Testis (tissue), 3 donors: Measurements from ENCODE around the gene LRMDA. TPM values are rescaled to one million over a fixed set of nuclear protein-coding genes. Genes with fewer than 3 reads are reported as not detected.

Experiments
- DNase-seq: peaks from one replicate; pipeline ENCODE4 v3.0.0-alpha.2; 2019
- H3K27ac ChIP-seq, 2 donors: fragments of 200-600 bp; sonication (generic); one replicate each; pipeline ENCODE4 v1.5.1; 2019
- H3K27me3 ChIP-seq: fragments of 200-600 bp; sonication (generic); one replicate; pipeline ENCODE4 v1.5.1; 2019
- H3K36me3 ChIP-seq: fragments of 200-600 bp; sonication (generic); one replicate; pipeline ENCODE4 v1.5.1; 2017; ENCODE audit warnings: low read depth; ENCODE audit errors: missing control alignments
- H3K4me1 ChIP-seq: fragments of 200-600 bp; sonication (generic); one replicate; pipeline ENCODE4 v1.5.1; 2019
- H3K4me3 ChIP-seq, 2 donors: fragments of 200-600 bp; sonication (generic); one replicate each; pipeline ENCODE4 v1.5.1; 2017 to 2019
- H3K9me3 ChIP-seq: fragments of 200-600 bp; sonication (generic); one replicate; pipeline ENCODE4 v1.5.1; 2017
- POLR2A ChIP-seq: fragments of 450-650 bp; IDR thresholded peaks from one replicate; pipeline ENCODE4 v1.6.1; 2017; ENCODE audit warnings: antibody characterized with exemption, mild to moderate bottlenecking, moderate library complexity
- WGBS, 2 donors: methylation state at CpG; one replicate each; pipeline ENCODE4 v1.1.5; 2018; 5-methylcytosine and 5-hydroxymethylcytosine counted together
- intact Hi-C: fragments of 100-400 bp; cut with DNase I; formaldehyde crosslinking; loops from one replicate; pipeline ENCODE4 v1.15.1; 2023; ENCODE audit warnings: low total_unique reads
- polyA plus RNA-seq: library from polyadenylated mRNA; stranded (reverse); fragments of 350-450 nt; fragmentation: Illumina TruSeq; extraction: RNeasy Lipid Tissue Mini Kit (QIAGEN cat#74804); gene quantifications from one replicate; pipeline ENCODE4 v1.2.3, GENCODE V29; 2014; ENCODE audit warnings: low read depth, low replicate concordance; ENCODE audit not compliant: insufficient read depth
- total RNA-seq, 2 donors: library from RNA; depleted of rRNA; stranded (reverse); fragments of >200 nt; gene quantifications; one replicate each; pipeline ENCODE4 v1.2.3, GENCODE V29; 2016
- TF ChIP-seq, protein P1 (sequence below), 3 experiments: fragments of 450-650 bp in 2 of 3; fragments of 200-600 bp in 1 of 3; sonication (generic) in 1 of 3; IDR thresholded peaks; one replicate each; pipeline ENCODE4 v1.5.1; 2016 to 2019; ENCODE audit warnings: antibody characterized with exemption in 3 of 3, mild to moderate bottlenecking in 2 of 3, moderate library complexity in 1 of 3

Gene LRMDA
- total and polyA plus RNA-seq, 3 donors from 2014 or later, result 7.6 to 13.8 (median 10.6) TPM

DNA sequence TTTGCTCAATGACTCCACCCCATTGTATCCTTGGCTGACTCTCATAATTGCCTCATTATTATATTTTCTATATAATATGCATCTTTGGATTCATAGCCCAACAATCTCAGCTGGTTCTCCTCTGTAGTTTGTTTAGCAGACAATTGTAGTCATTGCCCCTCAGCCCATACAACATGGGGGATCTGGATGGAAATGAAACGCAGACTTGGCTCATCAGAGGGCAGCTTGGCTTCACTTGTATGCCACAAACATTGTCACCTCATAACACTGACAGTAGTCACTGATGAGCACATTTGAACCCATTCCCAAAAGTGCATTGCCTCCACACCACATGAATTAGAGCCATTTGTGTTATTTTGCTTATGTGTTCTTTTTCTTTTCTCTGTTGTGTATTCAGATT lies 963.8 kb downstream of the LRMDA start:
- TF ChIP-seq POLR2A, result no peak
- TF ChIP-seq, protein P1, sequence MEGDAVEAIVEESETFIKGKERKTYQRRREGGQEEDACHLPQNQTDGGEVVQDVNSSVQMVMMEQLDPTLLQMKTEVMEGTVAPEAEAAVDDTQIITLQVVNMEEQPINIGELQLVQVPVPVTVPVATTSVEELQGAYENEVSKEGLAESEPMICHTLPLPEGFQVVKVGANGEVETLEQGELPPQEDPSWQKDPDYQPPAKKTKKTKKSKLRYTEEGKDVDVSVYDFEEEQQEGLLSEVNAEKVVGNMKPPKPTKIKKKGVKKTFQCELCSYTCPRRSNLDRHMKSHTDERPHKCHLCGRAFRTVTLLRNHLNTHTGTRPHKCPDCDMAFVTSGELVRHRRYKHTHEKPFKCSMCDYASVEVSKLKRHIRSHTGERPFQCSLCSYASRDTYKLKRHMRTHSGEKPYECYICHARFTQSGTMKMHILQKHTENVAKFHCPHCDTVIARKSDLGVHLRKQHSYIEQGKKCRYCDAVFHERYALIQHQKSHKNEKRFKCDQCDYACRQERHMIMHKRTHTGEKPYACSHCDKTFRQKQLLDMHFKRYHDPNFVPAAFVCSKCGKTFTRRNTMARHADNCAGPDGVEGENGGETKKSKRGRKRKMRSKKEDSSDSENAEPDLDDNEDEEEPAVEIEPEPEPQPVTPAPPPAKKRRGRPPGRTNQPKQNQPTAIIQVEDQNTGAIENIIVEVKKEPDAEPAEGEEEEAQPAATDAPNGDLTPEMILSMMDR (IDR thresholded peaks at IDR 0.05), result no peak
- no peak for DNase-seq
- Histone ChIP-seq H3K27ac (peak overlapping the region in 1 of 2 donors; percentile 6), H3K27me3 (no peaks in the 10 kb centered on the region), H3K4me3 (no peak overlapping the region), H3K36me3 (no peaks in the 10 kb centered on the region), H3K9me3 (no peaks in the 10 kb centered on the region), H3K4me1 (peaks cover 26% of the 10 kb centered on the region)
- 92 to 100% methylated on average over 1 of the region's 1 CpG for WGBS, 2 donors
- intact Hi-C loops, result loop anchor here (10.0 kb wide), 1 partner anchor 60 kb away; no protein-coding TSS in a partner anchor

DNA sequence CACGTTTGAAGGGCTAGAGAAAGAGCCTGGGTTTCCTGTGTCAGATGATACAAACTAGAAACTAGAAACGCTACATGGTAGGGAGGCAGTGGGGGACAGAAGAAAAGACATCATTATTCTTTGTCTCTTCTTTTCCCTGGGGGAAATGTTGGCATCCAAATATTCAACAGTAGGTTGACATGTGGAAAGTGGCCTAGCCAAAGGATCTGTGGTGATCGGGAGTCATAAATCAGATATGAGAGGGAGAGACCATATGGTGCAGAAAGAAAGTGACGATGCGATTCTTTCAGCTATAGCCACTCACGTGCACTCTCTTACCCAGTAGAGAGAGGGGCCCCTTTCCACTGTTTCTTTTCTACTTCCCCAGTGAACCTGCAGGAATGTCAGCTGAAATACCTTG lies 964.7 kb downstream of the LRMDA start:
- DNase-seq, result no peak
- no peaks in the 10 kb centered on the region for H3K27me3 ChIP-seq
- no peaks in the 10 kb centered on the region for H3K36me3 ChIP-seq
- H3K4me3 ChIP-seq, result no peak overlapping the region
- no peaks in the 10 kb centered on the region for H3K9me3 ChIP-seq
- intact Hi-C loops, result loop anchor here (10.0 kb wide), 1 partner anchor 61 kb away; no protein-coding TSS in a partner anchor
- peaks cover 26% of the 10 kb centered on the region for H3K4me1 ChIP-seq
- 84 to 91% methylated on average over 6 of the region's 6 CpGs for WGBS, 2 donors
- no peak for TF ChIP-seq POLR2A
- TF ChIP-seq, protein P1 (IDR thresholded peaks at IDR 0.05), result no peak
- H3K27ac ChIP-seq, result peak overlapping the region in 1 of 2 donors; percentile 61

DNA sequence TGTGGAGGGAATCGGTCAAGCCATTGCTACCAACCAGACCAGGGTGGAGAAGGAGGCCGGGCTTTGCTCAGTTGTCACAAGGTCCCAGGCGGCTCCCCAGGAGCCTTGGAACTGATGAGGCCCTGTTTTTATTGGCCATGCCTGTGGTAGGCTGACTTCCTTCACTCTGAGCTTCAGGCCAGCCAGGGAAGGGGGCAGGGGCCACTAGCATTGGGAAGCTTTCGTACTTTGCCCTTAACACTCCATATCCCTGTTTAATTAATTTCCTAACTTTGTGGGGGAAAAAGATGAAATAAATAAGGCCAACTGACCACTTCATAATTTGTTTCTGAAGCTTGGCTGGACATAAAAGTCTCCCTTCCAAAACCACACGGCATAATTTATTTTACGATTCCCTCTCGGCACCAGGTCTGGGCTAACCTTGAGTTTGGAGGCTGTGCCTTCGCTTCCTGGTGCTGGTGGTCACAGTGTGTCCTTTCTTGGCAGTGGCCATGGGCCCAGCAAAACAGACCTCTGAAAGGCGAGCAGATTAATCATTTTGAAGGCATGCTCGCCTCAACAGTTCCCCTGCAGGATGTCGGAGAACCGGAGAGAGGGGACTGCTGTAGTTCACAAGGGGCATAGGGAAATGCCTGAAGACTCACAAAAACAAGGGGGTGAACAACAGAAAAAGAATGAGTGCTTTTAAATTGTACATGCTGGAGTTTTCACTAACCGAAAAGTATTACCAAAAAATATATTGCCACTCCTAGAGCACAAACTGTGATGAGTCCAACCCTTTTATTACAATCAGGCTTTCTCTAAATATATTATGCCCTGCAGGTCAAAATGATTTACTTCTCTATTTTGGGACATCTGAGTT lies 966.0 kb downstream of the LRMDA start:
- H3K27me3 ChIP-seq, result no peaks in the 10 kb centered on the region
- H3K9me3 ChIP-seq, result no peaks in the 10 kb centered on the region
- peaks cover 26% of the 10 kb centered on the region for H3K4me1 ChIP-seq
- TF ChIP-seq, protein P1 (IDR thresholded peaks at IDR 0.05), result no peak
- no peak for TF ChIP-seq POLR2A
- H3K36me3 ChIP-seq, result no peaks in the 10 kb centered on the region
- peak; percentile 49 for DNase-seq
- 41 to 46% methylated on average over 13 of the region's 13 CpGs for WGBS, 2 donors
- intact Hi-C loops, result loop anchor here (10.0 kb wide), 1 partner anchor 63 kb away; no protein-coding TSS in a partner anchor
- no peak overlapping the region for H3K4me3 ChIP-seq
- H3K27ac ChIP-seq, result peak overlapping the region in 1 of 2 donors; percentile 61

DNA sequence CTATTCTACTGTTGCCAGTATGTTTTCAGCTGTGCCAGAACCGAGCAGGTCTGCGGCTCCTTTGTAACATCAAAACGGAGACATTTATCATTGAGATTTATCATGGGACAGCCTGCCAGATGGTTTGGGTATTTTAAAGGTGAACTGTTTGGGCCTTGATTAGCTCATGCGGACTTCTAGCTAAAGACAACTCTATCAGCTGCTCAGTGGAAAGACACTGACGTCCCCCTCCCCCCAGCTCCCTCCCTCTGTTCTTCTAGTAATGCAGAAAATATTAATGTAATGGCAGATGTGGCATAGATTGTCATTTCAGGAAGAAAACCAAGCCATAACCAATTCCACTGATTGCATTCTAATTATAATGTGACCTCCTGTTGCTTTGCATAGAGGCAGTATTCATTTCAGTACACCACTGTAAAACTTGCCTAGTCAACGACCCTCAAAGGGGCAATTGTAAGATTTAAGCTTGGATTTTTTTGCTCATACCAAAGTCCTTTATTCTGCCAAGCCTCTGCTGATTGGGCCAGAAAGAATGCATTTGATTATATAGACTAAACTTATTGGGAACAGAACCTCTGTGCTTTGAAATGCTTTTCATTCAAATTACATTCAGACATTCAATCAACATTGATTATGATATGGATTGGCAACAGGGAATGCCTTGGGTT lies 966.8 kb downstream of the LRMDA start:
- H3K27me3 ChIP-seq, result no peaks in the 10 kb centered on the region
- H3K4me1 ChIP-seq, result peaks cover 26% of the 10 kb centered on the region
- H3K36me3 ChIP-seq, result no peaks in the 10 kb centered on the region
- 41 to 48% methylated on average over 6 of the region's 6 CpGs for WGBS, 2 donors
- no peak overlapping the region for H3K4me3 ChIP-seq
- intact Hi-C loops, result loop anchor here (10.0 kb wide), 1 partner anchor 63 kb away; no protein-coding TSS in a partner anchor
- no peak for DNase-seq
- H3K9me3 ChIP-seq, result no peaks in the 10 kb centered on the region
- H3K27ac ChIP-seq, result no peak overlapping the region
- TF ChIP-seq, protein P1 (IDR thresholded peaks at IDR 0.05), result no peak
- TF ChIP-seq POLR2A, result no peak
